Measurements from ENCODE around the gene MDFI.

- TF ChIP-seq POLR2A (IDR thresholded peaks at IDR 0.05) (peak in 1 of 3 donors; percentile 18), CTCF (IDR thresholded peaks at IDR 0.05) (no peak)
Observed at GRCh38 chr6:41636833-41637193, 1.5 kb upstream of the MDFI start.

All from body of pancreas (tissue), 4 donors.